Psoas muscle (tissue), 8 donors: Measurements from ENCODE around the gene ZBTB46. TPM values are rescaled to one million over a fixed set of nuclear protein-coding genes. Genes with fewer than 3 reads are reported as not detected.

Source experiments
- ATAC-seq, 4 donors: fragments of 200-7000 bp; cut with Tn5 transposase; one replicate each; pipeline ENCODE4 v1.9.1; 2020; ENCODE audit warnings: moderate library complexity in 3 of 4, mild to moderate bottlenecking in 2 of 4
- DNase-seq, 2 donors: peaks; one replicate each; pipeline ENCODE4 v3.0.0-alpha.2; 2020
- H3K27ac ChIP-seq: fragments of 200-600 bp; one replicate; pipeline ENCODE4 v1.8.0; 2022
- H3K27me3 ChIP-seq, 3 donors: fragments of 200-600 bp in 1 of 3; one replicate each; pipeline versions ENCODE4 v1.6.1 to v1.8.0; 2013 to 2022; ENCODE audit warnings: low read length in 2 of 3, mild to moderate bottlenecking in 2 of 3, moderate library complexity in 1 of 3; ENCODE audit not compliant: insufficient read depth in 3 of 3
- H3K36me3 ChIP-seq, 2 donors: fragments of 200-600 bp in 1 of 2; one replicate each; pipeline versions ENCODE4 v1.6.1 to v1.8.0; 2013 to 2022; ENCODE audit warnings: low read depth in 1 of 2, mild to moderate bottlenecking in 1 of 2, moderate library complexity in 1 of 2; ENCODE audit not compliant: insufficient read depth in 1 of 2
- H3K4me1 ChIP-seq: fragments of 200-600 bp; one replicate; pipeline ENCODE4 v1.8.0; 2022
- H3K4me3 ChIP-seq: fragments of 200-600 bp; one replicate; pipeline ENCODE4 v1.8.0; 2022; ENCODE audit warnings: mild to moderate bottlenecking
- H3K9me3 ChIP-seq: fragments of 200-600 bp; one replicate; pipeline ENCODE4 v1.8.0; 2022
- CTCF ChIP-seq: fragments of 200-600 bp; IDR thresholded peaks from one replicate; pipeline ENCODE4 v1.8.0; 2022; ENCODE audit warnings: antibody characterized with exemption
- WGBS, 3 donors: extraction: QIAGEN DNeasy Blood & Tissue Kit; methylation state at CpG; one replicate each; pipeline versions ENCODE4 v1.1.6 to v1.1.7; 2013; 5-methylcytosine and 5-hydroxymethylcytosine counted together
- intact Hi-C, 2 donors: fragments of 100-400 bp; cut with DNase I; formaldehyde crosslinking; loops; one replicate each; pipeline versions ENCODE4 v1.11.0 to v1.14.2; 2022
- polyA plus RNA-seq, 3 donors: library from polyadenylated mRNA; stranded (reverse); fragments of 200-250 nt; gene quantifications; one replicate each; pipeline ENCODE4 v1.2.3, GENCODE V29; 2013
- total RNA-seq, 4 donors: library from RNA; stranded (reverse); fragmentation: NEBNext Ultra II Directional in 2 of 4; extraction: Animal tissue kit (Norgen Biotek cat#: 25700) in 2 of 4; gene quantifications; one replicate each; pipeline versions ENCODE4 v1.2.1 to v1.2.4, GENCODE V29; 2021 to 2023
- donor health status: healthy with polysubstance abuse.
- donor health status: DM: no; HTN: no; CAD: no; lungs with moderate emphysema.
- donor health status: Bipolar disorder and iron deficiency.
- donor health status: healthy.
- donor health status: DM: yes; HTN: yes; CAD: no.
- donor health status: DM: no; HTN: no; CAD: no.
- donor health status: DM: no; HTN: no; CAD: no.
- donor health status: DM: yes; HTN: yes; CAD: no.

The ZBTB46 gene
- total and polyA plus RNA-seq, 7 donors, result 1.3 to 6.4 (median 4.5) TPM

- Histone ChIP-seq H3K9me3 (no peaks in the 10 kb centered on the region), H3K27me3 (no peaks in the 10 kb centered on the region), H3K36me3 (no peaks in the 10 kb centered on the region), H3K27ac (no peak overlapping the region), H3K4me3 (no peak overlapping the region), H3K4me1 (no peaks in the 10 kb centered on the region)
- WGBS, 3 donors, result 80 to 88% (median 87%) methylated on average over 16 of the region's 16 CpGs
- no peak for DNase-seq
- intact Hi-C loops, result no loop called here
- ATAC-seq, result no peak
- TF ChIP-seq CTCF, result no peak
These were observed 47.1 kb downstream of the ZBTB46 start for GRCh38 chr20:63783970-63784369.

GRCh38 chr20:63782521-63782971 is 48.5 kb downstream of the ZBTB46 start:
- Histone ChIP-seq H3K9me3 (no peaks in the 10 kb centered on the region), H3K4me1 (no peaks in the 10 kb centered on the region), H3K36me3 (no peaks in the 10 kb centered on the region), H3K27ac (no peak overlapping the region), H3K4me3 (no peak overlapping the region), H3K27me3 (no peaks in the 10 kb centered on the region)
- ATAC-seq (no peak), DNase-seq (no peak)
- 90 to 93% (median 91%) methylated on average over 12 of the region's 12 CpGs for WGBS, 3 donors
- no peak for TF ChIP-seq CTCF
- intact Hi-C loops, result no loop called here

GRCh38 chr20:63782051-63782471 is 49.0 kb downstream of the ZBTB46 start:
- intact Hi-C loops, result no loop called here
- H3K9me3 ChIP-seq, result no peaks in the 10 kb centered on the region
- H3K4me3 ChIP-seq, result no peak overlapping the region
- no peaks in the 10 kb centered on the region for H3K27me3 ChIP-seq
- H3K27ac ChIP-seq, result no peak overlapping the region
- no peaks in the 10 kb centered on the region for H3K4me1 ChIP-seq
- TF ChIP-seq CTCF, result no peak
- no peak for ATAC-seq
- no peak for DNase-seq
- no peaks in the 10 kb centered on the region for H3K36me3 ChIP-seq
- WGBS, 3 donors, result 74 to 86% (median 75%) methylated on average over 17 to 18 of the region's 18 CpGs

GRCh38 chr20:63781181-63781580 is 49.9 kb downstream of the ZBTB46 start:
- 89 to 91% (median 89%) methylated on average over 14 of the region's 14 CpGs for WGBS, 3 donors
- H3K36me3 ChIP-seq, result no peaks in the 10 kb centered on the region
- no peak for DNase-seq
- no peak for TF ChIP-seq CTCF
- ATAC-seq, result no peak
- no peaks in the 10 kb centered on the region for H3K9me3 ChIP-seq
- H3K27ac ChIP-seq, result no peak overlapping the region
- H3K4me3 ChIP-seq, result no peak overlapping the region
- no peaks in the 10 kb centered on the region for H3K4me1 ChIP-seq
- intact Hi-C loops, result no loop called here
- no peaks in the 10 kb centered on the region for H3K27me3 ChIP-seq

- no peak overlapping the region for H3K4me3 ChIP-seq
- no peak for DNase-seq
- H3K9me3 ChIP-seq, result no peaks in the 10 kb centered on the region
- no peak for ATAC-seq
- H3K27me3 ChIP-seq, result no peaks in the 10 kb centered on the region
- no peak for TF ChIP-seq CTCF
- H3K36me3 ChIP-seq, result no peaks in the 10 kb centered on the region
- WGBS, 3 donors, result 83 to 89% (median 88%) methylated on average over 9 of the region's 9 CpGs
- intact Hi-C loops, result no loop called here
- H3K4me1 ChIP-seq, result peaks cover 5% of the 10 kb centered on the region
- H3K27ac ChIP-seq, result no peak overlapping the region
These were observed 52.2 kb downstream of the ZBTB46 start for GRCh38 chr20:63778857-63779256.
